HG03558 (cell line): ENCODE results near the gene RPL36A.

ENCODE experiments used
- ATAC-seq: cut with Tn5 transposase; IDR thresholded peaks from one replicate; pipeline ENCODE4 v1.9.1; 2021; ENCODE audit warnings: moderate number of reproducible peaks; ENCODE audit not compliant: unreplicated experiment; ENCODE audit errors: extremely low read depth

RPL36A gene

GRCh38 chrX:101427954-101428353 lies 37.1 kb downstream of the RPL36A start:
- ATAC-seq = no peak

DNA sequence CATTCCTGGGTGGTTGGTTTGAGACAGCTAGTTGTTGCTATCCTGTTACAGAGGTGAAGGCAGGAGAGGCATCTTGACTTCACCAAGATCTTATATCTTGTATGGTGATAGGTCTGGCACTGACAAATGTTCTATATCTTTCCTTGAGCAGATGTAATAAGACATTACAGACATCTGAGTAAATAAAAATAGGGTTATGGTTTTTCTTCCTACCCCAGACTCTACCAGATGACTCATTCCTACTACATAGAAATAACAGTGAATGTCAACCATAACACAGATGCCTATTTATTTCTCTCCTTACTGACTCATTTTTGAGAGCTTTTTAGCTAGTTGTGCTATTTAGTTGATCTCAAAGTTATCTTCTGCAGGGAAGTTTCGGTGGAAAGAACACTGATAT lies 39.1 kb downstream of the RPL36A start:
- no peak for ATAC-seq

DNA sequence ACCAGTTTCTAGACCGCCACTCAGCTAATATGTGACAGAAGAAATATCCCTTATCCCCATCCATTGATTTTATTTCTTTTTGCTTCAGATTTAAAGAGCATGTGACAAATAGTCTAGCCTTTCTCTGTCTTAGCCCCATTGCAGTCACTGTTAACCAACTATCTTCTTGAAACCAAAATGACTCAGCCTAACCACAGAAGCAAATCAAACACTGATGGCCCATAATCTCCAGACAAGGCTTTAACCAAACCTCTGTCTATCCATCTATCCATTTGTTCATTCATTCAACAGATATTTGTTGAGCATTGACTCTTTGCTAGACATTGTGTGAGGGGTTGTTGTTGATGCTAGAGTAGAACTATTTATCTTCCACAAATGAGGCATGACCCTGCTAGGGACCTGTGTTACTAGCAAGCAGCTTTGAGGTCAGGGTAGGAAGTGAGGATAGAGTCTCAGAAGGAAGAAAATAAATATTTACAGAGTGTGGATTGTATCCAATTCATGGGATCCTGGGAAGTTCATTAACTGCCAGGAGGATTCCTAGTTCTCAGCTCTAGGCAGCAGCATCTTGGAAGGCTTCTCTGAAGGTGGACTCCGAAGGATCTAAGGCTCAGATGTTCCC lies 39.8 kb downstream of the RPL36A start:
- ATAC-seq = peak; percentile 77

- no peak for ATAC-seq
Observed at GRCh38 chrX:101442085-101442484, 51.3 kb downstream of the RPL36A start.
